Measurements from ENCODE around the gene RAP1GAP2.

GRCh38 chr17:2783310-2784030, 12.8 kb upstream of the RAP1GAP2 start:
- TF ChIP-seq CTCF (conservative IDR thresholded peaks at IDR 0.05) = no peak
- TF ChIP-seq ZFX (IDR thresholded peaks at IDR 0.05) = no peak

Measured in C4-2B (cell line).